HUDEP-2 (cell line): ENCODE data around the gene ATG101.
A peak's percentile ranks its signal among the peaks of the same experiment; 100 is the strongest.

Source experiments
- DNase-seq, 76 experiments: peaks; one replicate each; lab custom pipeline; 2025; ENCODE audit not compliant: unreplicated experiment in 76 of 76; lab: John Stamatoyannopoulos, UW

Gene ATG101

DNA sequence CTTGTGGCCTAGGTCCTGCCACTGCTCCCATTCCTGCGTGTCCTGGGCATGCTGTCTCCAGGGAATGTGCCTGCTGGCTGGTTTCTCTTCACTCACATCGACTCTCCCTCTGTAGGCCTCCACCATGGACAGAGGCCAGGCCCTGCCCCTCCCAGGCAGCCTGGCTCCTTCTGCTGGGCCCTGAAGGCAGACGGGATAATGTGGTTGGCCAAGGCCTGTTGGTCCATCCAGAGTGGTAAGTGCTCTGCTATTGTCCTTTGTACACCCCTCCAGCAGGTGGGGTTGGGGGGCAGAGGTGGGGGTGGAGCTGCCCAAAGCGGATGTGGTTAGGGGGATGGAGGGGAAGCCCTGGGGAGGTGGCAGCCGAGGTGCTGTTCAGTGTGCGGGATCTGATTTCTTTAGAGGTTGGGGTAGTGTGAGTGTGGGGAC is 28.1 kb upstream of the ATG101 start:
- DNase-seq: peak in 5 of 76 experiments; percentile 7 to 23 (median 14)

DNA sequence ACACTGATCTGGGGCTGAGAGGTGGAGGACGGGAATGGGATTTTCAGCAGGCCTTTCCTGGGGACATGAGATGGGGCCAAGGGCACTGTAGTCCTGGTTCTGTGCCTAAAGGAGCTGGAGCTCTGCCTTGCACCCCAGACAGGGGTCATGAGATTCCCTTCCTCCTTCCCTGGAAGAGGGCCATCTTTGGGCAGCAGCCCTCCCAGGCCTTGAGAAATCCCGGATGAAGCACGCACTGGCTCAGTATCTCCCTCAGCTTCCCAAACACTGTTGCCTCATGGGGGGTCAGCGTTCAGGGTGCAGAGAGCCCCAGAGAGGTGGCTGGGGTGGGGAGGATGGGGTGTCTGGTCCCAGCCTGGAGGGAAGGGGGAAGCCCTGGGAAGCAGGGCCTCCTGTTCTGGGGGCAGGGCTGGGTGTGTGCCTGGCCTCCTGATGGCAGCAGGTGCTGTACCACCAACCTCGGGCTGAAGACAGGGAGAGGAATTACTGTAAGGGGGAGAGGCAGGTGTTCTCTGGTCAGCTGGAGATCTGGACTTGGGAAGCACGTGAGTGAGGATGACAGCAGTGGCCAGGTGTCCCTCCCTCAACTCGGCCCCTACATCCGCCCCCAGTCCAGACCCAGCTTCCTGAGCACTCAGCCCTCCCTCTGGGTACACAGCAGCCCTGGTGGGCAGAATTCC is 26.9 kb upstream of the ATG101 start:
- DNase-seq: no peak

DNA sequence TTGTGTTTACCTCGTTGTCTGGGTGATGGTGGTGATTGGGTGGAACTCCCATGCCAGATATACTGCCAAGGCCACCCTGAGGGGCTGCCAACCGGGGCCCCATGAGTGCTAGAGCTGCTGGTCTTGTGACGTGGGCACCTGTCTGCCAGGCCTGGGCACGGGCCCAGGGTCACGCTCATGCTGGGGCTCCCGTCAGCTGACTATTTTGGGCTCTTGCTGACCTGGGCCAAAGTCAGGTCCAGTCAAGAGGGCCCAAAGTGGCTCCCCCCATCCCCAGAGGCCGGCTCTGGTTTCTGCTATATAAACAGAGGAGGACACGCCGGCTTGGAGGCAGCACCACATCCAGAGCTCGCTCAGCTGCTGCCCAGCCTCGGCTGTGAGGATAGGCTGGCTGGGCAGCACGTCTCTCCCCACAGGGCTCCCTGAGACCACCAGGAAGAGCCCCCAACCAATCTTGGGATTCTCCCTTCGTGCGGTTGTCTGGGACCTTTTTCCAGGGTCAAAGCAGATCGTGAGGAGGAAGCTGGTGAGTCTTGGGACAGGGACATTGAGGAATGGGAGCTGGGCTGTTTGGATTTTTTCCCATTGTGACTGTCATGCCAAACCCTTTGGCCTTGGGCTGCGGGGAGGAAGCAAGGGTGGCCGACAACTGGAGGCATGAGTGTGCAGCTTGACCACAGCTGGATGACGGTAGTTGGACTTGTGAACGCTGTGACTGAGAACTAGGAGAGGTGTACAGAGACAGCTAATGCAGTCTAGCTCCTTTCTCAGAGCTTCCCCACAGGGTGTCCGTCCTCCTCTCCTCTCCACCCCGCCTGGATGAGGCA is 26.2 kb upstream of the ATG101 start:
- no peak for DNase-seq

DNA sequence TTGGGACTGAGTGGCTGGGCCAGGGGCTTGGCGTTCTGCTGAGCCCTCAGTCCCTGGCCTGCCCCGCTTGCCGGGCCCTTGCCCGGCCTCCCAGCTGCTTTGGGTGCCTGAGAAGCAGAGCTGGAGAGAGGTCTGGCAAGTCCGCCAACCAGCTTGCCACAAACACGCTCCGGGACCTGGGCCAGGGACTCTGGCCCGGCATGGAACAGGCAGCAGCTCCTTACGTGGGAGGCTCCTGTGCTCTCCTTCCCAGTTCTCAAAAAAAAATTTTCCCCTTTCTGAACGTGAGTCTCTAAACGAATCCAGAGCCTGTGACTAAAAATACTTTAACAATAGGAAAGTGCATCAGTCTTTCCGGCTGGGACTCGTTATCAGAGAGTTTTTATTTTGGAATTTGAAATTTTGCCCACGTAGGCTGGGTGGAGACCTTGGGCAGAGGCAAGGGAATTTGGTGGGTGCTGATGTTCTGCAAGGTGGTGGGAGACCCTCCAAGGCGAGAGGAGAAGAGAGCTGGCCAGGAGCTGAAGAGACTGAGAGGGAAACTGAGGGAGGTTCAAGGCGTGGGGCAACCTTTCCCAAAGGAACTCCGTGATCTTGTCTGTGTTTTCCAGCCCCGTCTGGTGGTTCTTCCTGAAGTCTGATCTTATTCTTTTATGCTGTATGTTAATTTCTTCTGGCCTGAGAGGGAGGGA is 25.3 kb upstream of the ATG101 start:
- DNase-seq: no peak

DNA sequence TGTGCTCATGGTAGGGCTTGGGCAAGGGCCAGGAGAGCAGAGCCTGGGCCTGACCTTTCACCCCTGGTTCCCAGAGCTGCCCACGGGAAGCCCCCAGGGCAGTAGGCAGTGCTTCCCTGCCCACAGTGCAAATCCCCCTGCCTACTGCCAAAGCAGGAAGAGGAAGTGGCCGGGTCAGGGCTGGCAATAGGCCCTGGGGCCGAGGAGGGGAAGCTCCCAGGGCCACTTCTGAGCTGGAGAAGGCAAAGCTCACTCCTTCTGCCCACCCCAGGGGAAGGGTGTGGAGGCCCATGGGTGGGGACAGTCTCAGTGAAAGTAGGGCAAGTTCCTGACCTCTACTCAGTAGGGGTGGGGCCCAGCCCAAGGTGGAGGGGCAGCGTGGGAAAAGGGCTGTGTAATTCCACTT is 24.0 kb upstream of the ATG101 start:
- peak in 2 of 76 experiments; percentile 13 to 25 for DNase-seq

DNA sequence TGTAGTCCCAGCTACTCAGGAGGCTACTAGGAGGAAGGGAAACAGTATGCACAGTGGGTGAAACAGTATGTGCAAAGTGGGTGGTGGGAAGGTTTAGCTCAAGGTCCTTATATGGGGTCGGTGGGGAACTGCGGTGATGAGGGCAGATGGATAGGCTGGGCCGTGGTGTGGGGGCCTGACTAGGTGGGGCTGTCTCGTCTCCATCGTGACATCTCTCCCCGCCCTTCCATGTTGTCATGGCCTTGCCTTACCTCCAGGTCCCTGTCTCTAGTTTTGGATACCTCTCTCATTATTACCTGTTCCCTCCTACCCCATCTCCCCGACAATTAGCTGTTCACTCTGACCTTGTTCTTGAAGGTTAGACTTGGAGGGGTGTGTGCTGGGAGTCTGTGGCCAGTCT is 22.9 kb upstream of the ATG101 start:
- DNase-seq: no peak

DNA sequence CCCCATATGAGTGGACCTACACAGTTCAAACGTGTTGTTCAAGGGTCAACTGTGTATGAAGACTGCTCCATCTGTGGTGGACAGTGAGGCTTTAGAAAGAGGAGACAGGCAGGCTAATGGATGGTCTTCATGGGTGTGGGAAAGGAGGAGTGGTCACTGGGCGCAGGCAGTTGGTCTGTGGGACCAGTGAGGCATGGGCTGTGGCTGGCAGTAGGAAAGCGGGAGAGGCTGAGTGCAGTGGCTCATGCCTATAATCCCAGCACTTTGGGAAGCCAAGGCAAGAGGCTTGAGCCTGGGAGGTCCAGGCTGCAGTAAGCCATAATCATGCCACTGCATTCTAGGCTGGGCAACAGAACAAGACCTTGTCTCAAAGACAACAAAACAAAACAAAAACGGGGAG is 20.5 kb upstream of the ATG101 start:
- no peak for DNase-seq

DNA sequence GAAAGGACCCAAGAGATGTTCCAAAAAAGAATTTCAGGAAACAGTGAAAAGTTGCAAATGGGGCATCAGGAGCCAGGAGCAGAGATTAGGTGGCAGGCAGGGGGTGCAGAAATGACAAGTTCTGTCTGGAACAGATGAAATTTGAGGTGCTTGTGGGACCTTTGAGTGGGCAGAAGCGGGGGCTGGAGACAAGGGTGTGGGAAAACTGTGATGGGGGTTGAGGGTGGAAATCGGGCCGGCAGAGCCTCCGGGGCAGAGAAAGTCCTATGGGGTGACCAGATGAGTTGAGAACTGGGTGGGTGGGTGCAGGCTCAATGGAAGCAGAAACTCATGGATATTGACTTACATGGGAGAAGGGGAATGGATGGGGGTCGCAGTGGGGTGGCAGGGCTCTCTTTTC is 20.1 kb upstream of the ATG101 start:
- no peak for DNase-seq

DNA sequence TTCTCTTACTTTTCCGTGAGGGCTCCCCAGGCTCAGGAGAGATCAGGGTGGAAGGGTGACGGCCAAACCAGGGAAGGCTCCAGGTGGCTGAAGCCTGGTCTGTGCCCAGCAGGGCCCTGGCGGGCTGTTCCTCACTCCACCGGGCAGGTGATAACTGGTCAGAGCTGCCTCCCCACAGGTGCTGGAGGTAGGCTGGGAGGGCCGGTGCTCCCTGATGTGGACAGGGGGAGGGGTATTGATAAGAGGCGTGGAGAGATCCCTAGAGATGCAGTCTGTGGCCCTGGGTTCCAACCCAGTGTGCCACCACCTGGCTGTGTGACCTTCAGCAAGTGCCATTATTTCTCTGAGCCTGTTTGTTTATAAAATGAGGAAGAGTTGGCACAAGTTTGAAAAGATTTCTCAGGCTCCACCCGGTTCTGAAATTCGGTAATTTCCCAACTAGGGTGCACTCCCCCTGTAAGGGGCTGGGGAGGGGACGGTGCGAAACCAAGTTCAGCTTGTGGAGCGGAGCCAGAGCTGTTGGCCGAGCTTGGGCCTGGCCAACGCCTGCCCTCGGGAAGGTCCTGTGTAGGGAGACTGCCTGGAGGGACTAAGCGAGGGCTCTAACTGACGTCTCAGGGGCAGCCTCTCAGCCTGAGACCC is 19.5 kb upstream of the ATG101 start:
- DNase-seq: peak in 2 of 76 experiments; percentile 19 to 43

DNA sequence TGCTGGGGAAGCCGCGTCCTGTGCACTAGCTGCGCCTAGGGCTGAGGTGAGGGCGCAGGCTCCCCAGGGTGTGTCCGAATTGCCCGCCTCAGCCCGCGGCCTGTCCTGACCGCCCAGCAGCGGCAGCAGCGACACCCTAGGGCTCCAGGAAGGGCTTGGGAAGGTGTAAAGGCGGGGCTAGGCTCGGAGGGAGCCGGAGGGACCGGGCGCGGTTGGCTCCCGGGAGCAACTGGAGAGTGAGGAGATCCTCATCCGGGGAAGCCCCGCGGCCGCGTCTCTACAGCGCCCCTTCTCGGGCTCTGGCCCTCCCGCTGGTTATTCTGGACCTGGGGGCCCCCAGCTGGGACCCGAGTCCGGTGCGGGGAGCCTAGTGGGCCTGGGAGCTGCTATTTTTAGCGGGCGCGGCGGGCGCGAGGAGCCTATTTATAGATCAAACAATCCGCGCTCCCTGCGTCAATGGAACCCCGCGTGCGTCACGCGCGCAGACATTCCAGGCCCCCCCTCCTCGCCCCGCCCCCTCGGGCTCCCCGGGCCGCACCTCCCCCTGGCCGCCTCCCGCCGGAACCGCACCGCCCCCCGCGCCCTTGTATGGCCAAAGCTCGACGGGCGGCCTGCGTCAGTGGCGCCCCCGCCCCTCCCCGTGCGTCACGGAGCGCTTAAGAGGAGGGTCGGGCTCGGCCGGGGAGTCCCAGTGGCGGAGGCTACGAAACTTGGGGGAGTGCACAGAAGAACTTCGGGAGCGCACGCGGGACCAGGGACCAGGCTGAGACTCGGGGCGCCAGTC is 18.8 kb upstream of the ATG101 start, which contains the start of gene NR4A1:
Gene NR4A1 (plus strand): TSS at position 685 of the 784 bp plus-strand sequence. CDS start 2,887 bp downstream, outside the sequence.
- peak in 65 of 76 experiments; percentile 10 to 88 (median 65) for DNase-seq

DNA sequence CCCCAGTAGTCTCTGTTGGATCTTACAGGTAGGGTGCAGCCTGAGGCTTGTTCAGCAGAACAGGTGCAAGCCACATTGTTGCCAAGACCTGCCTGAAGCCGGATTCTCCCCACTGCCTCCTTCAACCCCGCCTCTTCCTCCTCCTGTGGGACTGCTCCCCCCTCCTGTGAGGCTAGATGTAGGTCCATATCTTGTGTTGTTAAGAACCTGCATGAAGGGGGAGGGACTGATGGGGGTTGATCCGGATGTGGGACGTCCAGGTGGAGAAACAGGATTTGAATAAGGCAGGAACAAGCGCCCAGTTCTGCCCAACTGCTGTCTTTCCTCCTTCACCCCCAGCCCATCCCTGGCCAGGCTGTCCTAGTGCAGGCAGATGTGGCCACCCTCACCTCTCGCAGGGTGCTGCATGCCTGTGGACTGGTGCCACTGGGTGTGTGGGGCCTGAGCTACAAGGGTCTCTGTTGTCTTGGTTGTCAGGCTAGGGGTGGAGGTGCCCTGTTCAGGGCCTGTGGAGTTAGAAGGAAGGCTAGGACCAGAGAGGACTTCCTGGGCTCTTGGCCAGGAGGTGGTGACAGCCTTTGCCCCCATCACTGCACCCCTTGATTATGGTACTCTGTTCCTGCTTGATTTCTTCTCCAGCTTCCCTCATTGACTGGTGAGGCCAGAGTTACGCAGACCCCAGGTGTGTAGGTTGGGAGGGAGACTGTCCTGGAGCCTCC is 17.2 kb upstream of the ATG101 start:
- DNase-seq: no peak

DNA sequence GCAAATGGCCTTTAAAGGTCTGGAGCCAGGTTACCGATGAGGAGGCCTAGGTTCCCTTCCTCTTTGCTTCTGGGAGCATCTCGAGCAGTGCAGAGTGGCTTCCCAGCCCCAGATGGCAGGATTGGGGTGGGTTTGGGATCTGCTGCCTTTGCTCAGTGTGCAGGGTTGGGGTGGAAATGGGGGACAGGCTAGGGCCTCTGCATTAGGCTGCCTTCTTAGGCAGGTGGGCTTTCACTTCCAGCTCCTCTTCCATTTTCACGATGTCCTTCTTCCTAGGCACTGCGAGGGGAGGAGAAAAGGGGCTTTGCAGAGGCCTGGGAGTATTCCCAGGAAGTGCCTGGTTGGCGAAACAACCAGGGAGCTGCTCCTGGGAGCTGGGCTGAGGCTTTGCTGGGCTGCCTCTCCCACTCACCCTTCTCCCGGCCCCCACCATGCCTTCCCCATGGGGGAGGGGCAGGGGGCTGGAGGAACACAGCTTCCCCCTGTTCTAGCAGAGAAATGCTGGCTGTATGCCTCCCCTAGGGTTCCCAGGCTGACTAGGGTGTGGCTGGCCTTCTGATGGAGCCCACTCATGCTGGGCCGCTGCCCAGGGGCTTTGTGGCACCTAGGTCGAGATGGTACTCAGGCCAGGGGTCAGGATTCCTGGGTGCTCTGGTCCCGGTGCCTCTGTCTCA is 16.1 kb upstream of the ATG101 start:
- no peak for DNase-seq

DNA sequence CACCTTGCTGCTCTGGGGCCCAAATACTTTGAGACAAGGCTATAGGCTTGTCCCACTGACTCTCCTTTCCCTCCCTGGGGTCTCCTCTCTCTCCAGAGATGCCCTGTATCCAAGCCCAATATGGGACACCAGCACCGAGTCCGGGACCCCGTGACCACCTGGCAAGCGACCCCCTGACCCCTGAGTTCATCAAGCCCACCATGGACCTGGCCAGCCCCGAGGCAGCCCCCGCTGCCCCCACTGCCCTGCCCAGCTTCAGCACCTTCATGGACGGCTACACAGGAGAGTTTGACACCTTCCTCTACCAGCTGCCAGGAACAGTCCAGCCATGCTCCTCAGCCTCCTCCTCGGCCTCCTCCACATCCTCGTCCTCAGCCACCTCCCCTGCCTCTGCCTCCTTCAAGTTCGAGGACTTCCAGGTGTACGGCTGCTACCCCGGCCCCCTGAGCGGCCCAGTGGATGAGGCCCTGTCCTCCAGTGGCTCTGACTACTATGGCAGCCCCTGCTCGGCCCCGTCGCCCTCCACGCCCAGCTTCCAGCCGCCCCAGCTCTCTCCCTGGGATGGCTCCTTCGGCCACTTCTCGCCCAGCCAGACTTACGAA is 15.4 kb upstream of the ATG101 start:
- DNase-seq: no peak

DNA sequence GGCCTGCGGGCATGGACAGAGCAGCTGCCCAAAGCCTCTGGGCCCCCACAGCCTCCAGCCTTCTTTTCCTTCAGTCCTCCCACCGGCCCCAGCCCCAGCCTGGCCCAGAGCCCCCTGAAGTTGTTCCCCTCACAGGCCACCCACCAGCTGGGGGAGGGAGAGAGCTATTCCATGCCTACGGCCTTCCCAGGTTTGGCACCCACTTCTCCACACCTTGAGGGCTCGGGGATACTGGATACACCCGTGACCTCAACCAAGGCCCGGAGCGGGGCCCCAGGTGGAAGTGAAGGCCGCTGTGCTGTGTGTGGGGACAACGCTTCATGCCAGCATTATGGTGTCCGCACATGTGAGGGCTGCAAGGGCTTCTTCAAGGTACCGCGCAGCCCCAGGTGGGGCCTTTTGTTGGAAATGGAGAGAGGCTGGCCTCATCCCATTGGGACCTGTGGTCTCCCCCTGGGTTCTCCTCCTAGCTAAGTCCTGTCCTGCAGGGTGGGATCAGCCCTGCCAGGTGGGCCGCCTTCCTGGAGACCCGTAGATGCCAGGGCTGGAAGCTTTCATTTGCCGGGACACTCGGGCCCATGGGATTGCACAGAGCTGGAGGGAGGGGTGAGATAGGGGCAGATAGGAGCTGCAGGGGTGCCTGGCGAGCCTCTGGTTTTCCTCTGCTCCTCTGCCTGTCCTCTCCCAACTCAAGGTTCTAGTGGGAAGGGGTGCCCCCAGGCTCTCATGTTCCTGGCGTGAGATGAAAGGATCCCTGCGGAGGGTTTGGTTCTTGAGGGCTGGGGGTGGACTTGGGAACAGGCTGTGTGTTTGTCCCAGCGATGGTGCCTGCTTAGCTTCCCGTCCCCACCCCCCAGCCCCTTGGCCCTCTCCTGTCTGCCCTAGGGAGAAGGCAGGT is 14.7 kb upstream of the ATG101 start:
- DNase-seq: no peak

DNA sequence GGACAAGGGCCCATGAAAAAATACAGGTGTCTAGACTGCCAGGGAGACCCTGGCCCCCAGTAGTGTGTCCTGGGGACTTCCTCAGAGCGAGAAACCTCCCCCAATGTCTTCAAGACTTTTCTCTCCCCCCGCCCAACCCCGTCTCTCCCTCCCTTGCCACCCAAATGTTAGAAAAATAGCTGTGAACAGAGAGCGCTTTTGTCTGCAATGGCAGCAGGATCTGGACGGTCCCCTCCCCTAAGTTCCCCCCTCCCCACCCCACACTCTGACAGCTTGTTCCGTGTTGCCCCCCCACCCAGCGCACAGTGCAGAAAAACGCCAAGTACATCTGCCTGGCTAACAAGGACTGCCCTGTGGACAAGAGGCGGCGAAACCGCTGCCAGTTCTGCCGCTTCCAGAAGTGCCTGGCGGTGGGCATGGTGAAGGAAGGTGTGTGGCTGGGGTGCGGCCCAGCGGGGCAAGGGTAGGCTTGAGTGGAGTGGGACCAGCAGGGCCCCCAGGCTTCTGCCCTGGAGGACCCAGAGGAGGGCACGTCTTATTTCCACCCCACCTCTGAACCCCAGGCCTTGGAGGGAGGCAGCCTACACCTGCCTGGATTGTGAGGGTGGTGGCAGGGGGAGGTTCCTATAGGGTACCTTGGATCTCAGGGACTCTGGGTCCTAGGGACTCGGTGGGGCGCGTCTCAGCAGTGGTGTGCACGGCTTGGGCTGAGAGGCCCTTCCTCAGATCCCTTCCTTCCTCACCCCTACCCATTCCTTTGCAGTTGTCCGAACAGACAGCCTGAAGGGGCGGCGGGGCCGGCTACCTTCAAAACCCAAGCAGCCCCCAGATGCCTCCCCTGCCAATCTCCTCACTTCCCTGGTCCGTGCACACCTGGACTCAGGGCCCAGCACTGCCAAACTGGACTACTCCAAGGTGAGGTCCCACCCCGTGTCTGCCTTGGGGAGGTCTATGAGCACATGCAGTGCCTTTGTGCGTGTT is 13.8 kb upstream of the ATG101 start:
- DNase-seq: no peak
